AG10803 (cell line): ENCODE results near the gene INIP.

Experiments used
- DNase-seq: peaks from one replicate; pipeline ENCODE4 v3.0.0; 2010; ENCODE audit warnings: low read depth
- H3K4me3 ChIP-seq: 2 replicates; pipeline ENCODE4 v1.5.1; 2011; ENCODE audit warnings: mild to moderate bottlenecking, low read length, control low read depth
- TF ChIP-seq, protein P1 (sequence below): conservative IDR thresholded peaks from 2 replicates; pipeline ENCODE4 v1.5.1; 2011; ENCODE audit warnings: mild to moderate bottlenecking, low read length, control low read depth, inconsistent platforms

INIP gene

DNA sequence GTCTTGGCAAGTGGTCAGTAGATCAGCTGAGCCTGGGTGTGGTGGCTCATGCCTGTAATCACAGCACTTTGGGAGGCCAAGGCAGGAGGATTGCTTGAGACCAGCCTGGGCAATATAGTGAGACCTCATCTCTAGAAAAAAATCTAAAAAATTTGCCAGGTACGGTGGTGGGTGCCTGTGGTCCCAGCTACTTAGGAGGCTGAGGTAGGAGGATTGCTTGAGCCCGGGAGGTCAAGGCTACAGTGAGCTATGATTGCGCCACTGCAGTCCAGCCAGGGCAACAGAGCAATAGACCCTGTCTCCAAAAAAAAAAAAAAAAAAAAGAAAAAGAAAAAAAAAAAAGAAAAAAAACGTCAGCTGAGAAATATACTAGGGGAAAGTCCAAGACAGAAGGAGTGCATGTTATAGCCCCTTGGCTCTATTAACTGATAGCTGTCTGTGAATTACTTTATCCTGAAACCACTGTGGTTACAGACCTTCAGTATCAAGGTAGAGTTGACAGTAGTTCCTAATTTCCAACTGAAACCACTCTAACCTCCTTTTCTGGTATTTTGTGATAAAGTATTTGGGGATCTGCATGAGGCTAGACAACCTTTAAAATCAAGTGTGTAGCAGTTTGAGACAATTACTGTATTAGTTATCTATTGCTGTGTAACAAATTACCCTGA is 2.3 kb upstream of the INIP start:
- H3K4me3 ChIP-seq = no peak overlapping the region
- TF ChIP-seq, protein P1, sequence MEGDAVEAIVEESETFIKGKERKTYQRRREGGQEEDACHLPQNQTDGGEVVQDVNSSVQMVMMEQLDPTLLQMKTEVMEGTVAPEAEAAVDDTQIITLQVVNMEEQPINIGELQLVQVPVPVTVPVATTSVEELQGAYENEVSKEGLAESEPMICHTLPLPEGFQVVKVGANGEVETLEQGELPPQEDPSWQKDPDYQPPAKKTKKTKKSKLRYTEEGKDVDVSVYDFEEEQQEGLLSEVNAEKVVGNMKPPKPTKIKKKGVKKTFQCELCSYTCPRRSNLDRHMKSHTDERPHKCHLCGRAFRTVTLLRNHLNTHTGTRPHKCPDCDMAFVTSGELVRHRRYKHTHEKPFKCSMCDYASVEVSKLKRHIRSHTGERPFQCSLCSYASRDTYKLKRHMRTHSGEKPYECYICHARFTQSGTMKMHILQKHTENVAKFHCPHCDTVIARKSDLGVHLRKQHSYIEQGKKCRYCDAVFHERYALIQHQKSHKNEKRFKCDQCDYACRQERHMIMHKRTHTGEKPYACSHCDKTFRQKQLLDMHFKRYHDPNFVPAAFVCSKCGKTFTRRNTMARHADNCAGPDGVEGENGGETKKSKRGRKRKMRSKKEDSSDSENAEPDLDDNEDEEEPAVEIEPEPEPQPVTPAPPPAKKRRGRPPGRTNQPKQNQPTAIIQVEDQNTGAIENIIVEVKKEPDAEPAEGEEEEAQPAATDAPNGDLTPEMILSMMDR = no peak
- DNase-seq = no peak

DNA sequence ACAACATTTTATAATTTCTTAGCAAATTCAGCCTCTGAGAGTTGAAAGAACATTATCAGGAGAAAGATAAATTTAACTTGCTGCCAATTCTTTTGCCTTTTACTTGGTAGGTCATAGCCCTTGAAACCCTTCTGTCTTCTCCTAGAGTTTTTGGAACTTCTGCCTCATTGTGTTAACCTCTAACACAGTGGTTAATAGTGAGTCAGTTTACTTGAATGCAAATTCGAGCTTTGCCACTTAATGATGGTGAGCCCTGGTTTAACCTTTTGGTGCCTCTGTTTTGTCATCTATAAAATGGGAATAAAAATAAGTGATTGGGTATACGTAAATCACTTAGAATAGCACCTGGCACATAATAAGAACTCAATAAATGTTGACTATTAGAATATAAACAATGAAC is 1.8 kb upstream of the INIP start:
- DNase-seq = peak; percentile 18
- no peak overlapping the region for H3K4me3 ChIP-seq
- TF ChIP-seq, protein P1 = no peak

DNA sequence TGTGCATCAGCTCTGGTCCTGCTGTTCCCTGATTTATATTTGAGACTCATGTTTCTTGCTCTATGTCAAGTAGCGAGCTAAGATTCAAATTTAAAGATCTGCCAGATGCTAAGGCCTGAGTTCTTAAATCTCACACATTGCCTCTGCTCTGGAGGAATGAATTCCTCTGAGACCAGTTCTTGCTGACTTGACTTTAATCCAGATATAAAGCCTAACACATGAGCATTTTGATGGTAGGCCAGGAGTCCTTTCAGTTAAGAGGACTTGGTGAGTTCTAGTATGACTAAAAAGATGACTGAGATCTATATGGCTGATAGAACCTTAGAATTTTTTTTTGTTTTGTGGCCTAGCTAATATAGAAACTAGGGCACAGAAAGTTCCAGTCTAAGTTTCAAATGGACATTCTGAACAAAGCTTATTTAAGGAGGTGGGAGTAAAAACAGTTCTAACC is 1.3 kb upstream of the INIP start:
- TF ChIP-seq, protein P1 = no peak
- no peak overlapping the region for H3K4me3 ChIP-seq
- DNase-seq = peak; percentile 81

DNA sequence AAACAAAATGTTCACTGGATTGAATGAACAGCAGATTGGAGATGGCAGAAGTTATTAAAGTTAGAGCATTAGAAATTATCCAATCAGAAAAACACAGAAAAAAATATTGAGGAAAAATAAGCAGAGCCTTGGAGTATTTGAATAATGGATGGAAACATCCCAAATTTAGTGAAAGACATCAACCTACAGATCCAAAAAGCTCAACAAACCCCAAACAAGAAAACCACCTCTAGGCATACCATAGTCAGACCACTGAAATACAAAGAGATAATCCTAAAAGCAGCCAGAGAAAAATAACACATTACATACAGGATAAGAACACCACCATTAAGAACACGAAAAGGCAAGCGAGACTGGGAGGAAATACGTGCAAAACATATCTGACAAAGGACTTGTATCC is 5.2 kb downstream of the INIP start:
- DNase-seq = no peak
- TF ChIP-seq, protein P1 = no peak
- H3K4me3 ChIP-seq = no peak overlapping the region

DNA sequence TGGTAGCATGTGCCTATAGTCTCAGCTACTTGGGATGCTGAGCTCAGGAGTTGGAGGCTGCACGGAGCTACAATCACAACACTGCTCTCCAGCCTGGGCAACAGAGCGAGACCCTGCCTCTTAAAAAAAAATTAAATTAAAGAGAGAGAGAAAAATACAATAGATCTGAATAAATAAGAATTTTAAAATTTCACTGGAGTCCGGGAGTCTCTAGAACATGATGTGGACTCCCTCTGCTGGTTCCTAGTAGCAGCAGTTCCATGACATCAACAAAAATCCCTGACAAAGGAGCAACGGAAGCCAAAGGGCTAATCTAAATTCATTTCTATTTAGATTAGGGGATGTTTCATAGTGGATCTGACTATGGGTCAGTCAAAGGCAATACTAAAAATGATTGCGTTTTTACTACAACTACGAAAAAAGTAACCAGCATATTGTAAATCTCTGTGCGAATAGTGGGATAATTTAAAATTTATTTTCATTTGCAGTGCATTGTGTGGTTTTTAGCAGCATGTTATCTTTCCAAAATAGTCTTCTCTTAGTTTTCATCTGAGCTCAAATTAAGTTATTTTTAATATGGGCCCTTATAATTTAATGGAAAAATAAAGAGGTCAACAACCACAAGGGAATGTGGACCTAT is 6.7 kb downstream of the INIP start:
- TF ChIP-seq, protein P1 = peak; percentile 81
- DNase-seq = peak; percentile 50
- H3K4me3 ChIP-seq = no peak overlapping the region

DNA sequence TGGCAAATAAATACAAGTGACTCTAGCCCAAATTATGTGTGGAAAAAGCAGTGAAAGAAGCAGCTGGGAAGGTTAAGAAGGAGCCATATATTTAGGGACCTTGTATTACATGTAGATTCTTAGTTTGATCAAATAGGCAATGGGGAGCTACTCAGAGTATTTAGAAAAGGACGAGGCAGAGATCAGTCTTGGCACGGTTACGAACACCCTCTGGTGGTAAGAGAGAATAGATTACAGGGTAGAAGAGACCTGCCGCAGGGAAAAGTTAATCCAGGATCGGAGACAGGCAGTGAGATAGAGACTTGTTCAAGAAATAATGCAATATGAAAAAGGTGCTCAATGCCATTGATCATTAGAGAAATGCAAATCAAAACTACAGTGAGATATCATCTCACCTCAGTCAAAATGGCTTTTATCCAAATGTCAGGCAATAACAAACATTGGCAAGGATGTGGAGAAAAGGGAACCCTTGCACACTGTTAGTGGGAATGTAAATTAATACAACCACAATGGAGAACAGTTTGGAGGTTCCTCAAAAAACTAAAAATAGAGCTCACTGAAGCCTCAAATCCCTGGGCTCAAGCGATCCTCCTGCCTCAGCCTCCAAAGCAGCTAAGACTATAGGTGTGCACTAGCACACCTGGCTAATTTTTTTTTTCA is 12.0 kb downstream of the INIP start:
- TF ChIP-seq, protein P1 = peak; percentile 55
- no peak overlapping the region for H3K4me3 ChIP-seq

DNA sequence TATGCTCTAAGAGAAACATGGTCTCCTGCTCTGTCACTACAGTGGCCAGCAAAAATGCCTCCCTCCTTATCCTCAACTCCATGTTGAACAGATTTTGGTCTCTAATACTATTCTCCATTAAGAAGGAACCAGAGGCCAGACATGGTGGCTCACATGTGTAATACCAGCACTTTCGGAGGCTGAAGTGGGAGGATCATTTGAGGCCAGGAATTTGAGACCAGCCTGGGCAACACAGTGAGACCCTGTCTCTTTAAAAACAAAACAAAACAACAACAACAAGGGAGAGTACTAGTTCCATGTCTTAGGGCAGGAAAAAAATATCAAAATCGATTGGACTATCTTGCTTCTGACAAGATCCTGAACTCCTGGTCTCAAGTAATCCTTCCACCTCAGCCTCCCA is 14.6 kb downstream of the INIP start:
- TF ChIP-seq, protein P1 = no peak
- no peak overlapping the region for H3K4me3 ChIP-seq
- no peak for DNase-seq

More for the DNA sequence above, 12.0 kb downstream of the INIP start:
- peak; percentile 48 for DNase-seq
